Smooth muscle cell (in vitro differentiated cells): Measurements from ENCODE around the gene CWC15. TPM values are rescaled to one million over a fixed set of nuclear protein-coding genes. Genes with fewer than 3 reads are reported as not detected.

Experiments used
- DNase-seq: peaks from one replicate; lab custom pipeline; 2025; ENCODE audit not compliant: unreplicated experiment; lab: John Stamatoyannopoulos, UW
- H2AFZ ChIP-seq: fragments of 200-600 bp; sonication (generic); 2 replicates; pipeline ENCODE4 v1.6.0; 2016; ENCODE audit warnings: antibody characterized with exemption, low read depth, mild to moderate bottlenecking
- H3F3A ChIP-seq: fragments of 200-600 bp; sonication (generic); 2 replicates; pipeline ENCODE4 v1.6.0; 2017; ENCODE audit warnings: antibody characterized with exemption, low read depth
- H3K27ac ChIP-seq: fragments of 200-600 bp; sonication (generic); 2 replicates; pipeline ENCODE4 v1.5.1; 2016; ENCODE audit warnings: low read depth, mild to moderate bottlenecking
- H3K27me3 ChIP-seq: fragments of 200-600 bp; sonication (generic); 2 replicates; pipeline ENCODE4 v1.6.1; 2016; ENCODE audit warnings: low read depth, mild to moderate bottlenecking
- H3K36me3 ChIP-seq: fragments of 200-600 bp; sonication (generic); 2 replicates; pipeline ENCODE4 v1.5.1; 2016; ENCODE audit warnings: low read depth
- H3K4me1 ChIP-seq: fragments of 200-600 bp; sonication (generic); 2 replicates; pipeline ENCODE4 v1.5.1; 2016; ENCODE audit warnings: low read depth
- H3K4me2 ChIP-seq: fragments of 200-600 bp; sonication (generic); 2 replicates; pipeline ENCODE4 v1.6.0; 2016; ENCODE audit warnings: mild to moderate bottlenecking
- H3K4me3 ChIP-seq: fragments of 200-600 bp; sonication (generic); 2 replicates; pipeline ENCODE4 v1.5.1; 2016; ENCODE audit warnings: mild to moderate bottlenecking
- H3K79me2 ChIP-seq: fragments of 200-600 bp; sonication (generic); 2 replicates; pipeline ENCODE4 v1.6.0; 2016; ENCODE audit warnings: low read depth, mild to moderate bottlenecking
- H3K9ac ChIP-seq: fragments of 200-600 bp; sonication (generic); 2 replicates; pipeline ENCODE4 v1.6.0; 2016; ENCODE audit warnings: low read depth
- H3K9me3 ChIP-seq: fragments of 200-600 bp; sonication (generic); replicated peaks from 2 replicates; pipeline ENCODE4 v1.5.1; 2016; ENCODE audit warnings: low read depth
- H4K20me1 ChIP-seq: fragments of 200-600 bp; sonication (generic); 2 replicates; pipeline ENCODE4 v1.6.0; 2016; ENCODE audit warnings: low read depth
- WGBS: methylation state at CpG from one replicate; pipeline ENCODE4 v1.1.7; 2016; ENCODE audit warnings: low lambda C conversion rate; 5-methylcytosine and 5-hydroxymethylcytosine counted together
- polyA plus RNA-seq: library from polyadenylated mRNA; unstranded; fragments of >200 nt; fragmentation: Nextera tagmentation; extraction: Ambion mirVana; gene quantifications from 2 replicates; pipeline ENCODE4 v1.2.1, GENCODE V29; 2016
- total RNA-seq: library from RNA; depleted of rRNA; stranded (reverse); fragments of >200 nt; gene quantifications from 2 replicates; pipeline ENCODE4 v1.2.3, GENCODE V29; 2014
- TF ChIP-seq, protein P1 (sequence below): fragments of 200-600 bp; sonication (generic); IDR thresholded peaks from 2 replicates; pipeline ENCODE4 v1.5.1; 2017; ENCODE audit warnings: borderline replicate concordance, mild to moderate bottlenecking, antibody characterized with exemption; ENCODE audit not compliant: insufficient read depth, poor library complexity, severe bottlenecking

CWC15 gene
- total and polyA plus RNA-seq, 2 experiments from 2014 or later = 70.0 to 80.7 TPM

GRCh38 chr11:94997437-94997836 is 24.1 kb upstream of the CWC15 start:
- WGBS = 93% methylated on average over 6 of the region's 6 CpGs
- H3K9me3 ChIP-seq = no peaks in the 10 kb centered on the region
- peaks cover 5% of the 10 kb centered on the region for H3K4me1 ChIP-seq
- no peak overlapping the region for H3K27ac ChIP-seq
- peaks cover 8% of the 10 kb centered on the region for H3K27me3 ChIP-seq
- H2AFZ ChIP-seq = no peak overlapping the region
- no peaks in the 10 kb centered on the region for H4K20me1 ChIP-seq
- DNase-seq = no peak
- no peaks in the 10 kb centered on the region for H3F3A ChIP-seq
- no peaks in the 10 kb centered on the region for H3K79me2 ChIP-seq
- H3K4me2 ChIP-seq = no peak overlapping the region
- no peak overlapping the region for H3K9ac ChIP-seq
- TF ChIP-seq, protein P1, sequence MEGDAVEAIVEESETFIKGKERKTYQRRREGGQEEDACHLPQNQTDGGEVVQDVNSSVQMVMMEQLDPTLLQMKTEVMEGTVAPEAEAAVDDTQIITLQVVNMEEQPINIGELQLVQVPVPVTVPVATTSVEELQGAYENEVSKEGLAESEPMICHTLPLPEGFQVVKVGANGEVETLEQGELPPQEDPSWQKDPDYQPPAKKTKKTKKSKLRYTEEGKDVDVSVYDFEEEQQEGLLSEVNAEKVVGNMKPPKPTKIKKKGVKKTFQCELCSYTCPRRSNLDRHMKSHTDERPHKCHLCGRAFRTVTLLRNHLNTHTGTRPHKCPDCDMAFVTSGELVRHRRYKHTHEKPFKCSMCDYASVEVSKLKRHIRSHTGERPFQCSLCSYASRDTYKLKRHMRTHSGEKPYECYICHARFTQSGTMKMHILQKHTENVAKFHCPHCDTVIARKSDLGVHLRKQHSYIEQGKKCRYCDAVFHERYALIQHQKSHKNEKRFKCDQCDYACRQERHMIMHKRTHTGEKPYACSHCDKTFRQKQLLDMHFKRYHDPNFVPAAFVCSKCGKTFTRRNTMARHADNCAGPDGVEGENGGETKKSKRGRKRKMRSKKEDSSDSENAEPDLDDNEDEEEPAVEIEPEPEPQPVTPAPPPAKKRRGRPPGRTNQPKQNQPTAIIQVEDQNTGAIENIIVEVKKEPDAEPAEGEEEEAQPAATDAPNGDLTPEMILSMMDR = no peak
- no peak overlapping the region for H3K4me3 ChIP-seq
- no peaks in the 10 kb centered on the region for H3K36me3 ChIP-seq

DNA sequence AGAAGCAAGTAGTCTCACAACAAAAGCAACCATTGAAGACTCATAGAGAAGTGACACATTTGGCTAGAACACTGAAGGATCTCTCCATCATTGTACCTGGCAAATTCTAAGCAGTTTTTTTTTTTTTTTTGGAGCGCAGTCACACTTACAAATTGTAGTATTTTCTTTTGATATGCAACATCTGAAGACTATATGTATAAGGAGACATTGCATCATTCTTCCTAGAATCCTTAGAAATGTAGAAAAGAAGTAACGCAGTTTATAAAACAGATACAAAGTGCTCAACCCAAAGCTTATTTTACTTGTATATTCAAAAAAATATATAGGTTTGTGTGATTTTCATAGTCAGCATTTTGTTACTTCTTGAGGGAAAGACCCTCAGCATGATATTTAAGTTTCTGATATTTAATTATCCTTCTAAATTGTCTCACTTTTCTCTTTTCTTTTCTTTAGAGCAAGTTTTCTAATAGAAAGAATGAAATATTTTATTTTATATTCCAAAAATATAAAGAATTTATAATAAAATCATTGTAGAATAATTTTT is 20.1 kb upstream of the CWC15 start:
- H3K4me2 ChIP-seq = no peak overlapping the region
- H4K20me1 ChIP-seq = no peaks in the 10 kb centered on the region
- H3K9me3 ChIP-seq = no peaks in the 10 kb centered on the region
- no peaks in the 10 kb centered on the region for H3F3A ChIP-seq
- H3K79me2 ChIP-seq = no peaks in the 10 kb centered on the region
- H3K4me3 ChIP-seq = no peak overlapping the region
- DNase-seq = no peak
- WGBS = 96% methylated on average over 2 of the region's 2 CpGs
- H2AFZ ChIP-seq = no peak overlapping the region
- TF ChIP-seq, protein P1 = no peak
- no peak overlapping the region for H3K9ac ChIP-seq
- H3K4me1 ChIP-seq = peaks cover 5% of the 10 kb centered on the region
- H3K27ac ChIP-seq = no peak overlapping the region
- no peaks in the 10 kb centered on the region for H3K36me3 ChIP-seq
- peaks cover 32% of the 10 kb centered on the region for H3K27me3 ChIP-seq

DNA sequence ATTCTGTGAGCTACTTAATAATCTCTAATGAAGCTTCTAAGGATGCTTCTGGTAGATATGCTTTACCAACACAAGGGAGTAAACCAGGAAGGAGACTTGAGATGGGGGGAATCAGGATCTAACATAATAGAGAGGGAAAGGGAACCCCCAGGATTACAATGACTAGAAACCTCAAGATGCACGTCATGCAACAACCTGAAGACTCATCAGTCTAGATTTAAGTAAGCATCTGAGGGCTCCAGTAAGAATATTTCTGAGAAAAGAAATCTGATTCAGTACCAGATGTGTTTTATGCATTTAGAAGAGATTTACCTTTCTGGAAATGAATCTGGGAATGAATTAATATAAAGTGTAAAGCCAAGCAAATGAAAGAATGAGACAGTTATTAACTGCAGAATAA is 15.4 kb upstream of the CWC15 start:
- no peak for DNase-seq
- Histone ChIP-seq H3K4me2 (no peak overlapping the region), H4K20me1 (no peaks in the 10 kb centered on the region), H3K27ac (no peak overlapping the region), H2AFZ (no peak overlapping the region), H3K4me1 (peaks cover 5% of the 10 kb centered on the region), H3K36me3 (no peaks in the 10 kb centered on the region), H3K9me3 (no peaks in the 10 kb centered on the region), H3K27me3 (peaks cover 39% of the 10 kb centered on the region), H3K4me3 (no peak overlapping the region), H3K79me2 (no peaks in the 10 kb centered on the region), H3K9ac (no peak overlapping the region), H3F3A (no peaks in the 10 kb centered on the region)
- TF ChIP-seq, protein P1 = no peak
- 90% methylated on average over 1 of the region's 1 CpG for WGBS

- Histone ChIP-seq H3K27me3 (peaks cover 36% of the 10 kb centered on the region), H3K4me3 (no peak overlapping the region), H3K4me1 (no peaks in the 10 kb centered on the region), H3K9ac (no peak overlapping the region), H3K27ac (no peak overlapping the region), H3K4me2 (no peak overlapping the region), H4K20me1 (no peaks in the 10 kb centered on the region), H2AFZ (no peak overlapping the region), H3K36me3 (no peaks in the 10 kb centered on the region), H3K79me2 (no peaks in the 10 kb centered on the region), H3F3A (no peaks in the 10 kb centered on the region), H3K9me3 (no peaks in the 10 kb centered on the region)
- WGBS = 91% methylated on average over 4 of the region's 4 CpGs
- DNase-seq = no peak
- TF ChIP-seq, protein P1 = no peak
Observed at GRCh38 chr11:94987378-94987777, 14.0 kb upstream of the CWC15 start.
